Choroid plexus epithelial cell (primary cell): ENCODE results near the gene ITPR2.

Experiments used
- DNase-seq: peaks from one replicate; pipeline ENCODE4 v3.0.0-alpha.2; 2010; ENCODE audit warnings: low read depth
- H3K4me3 ChIP-seq: 2 replicates; pipeline ENCODE4 v1.5.1; 2011; ENCODE audit warnings: low read depth, mild to moderate bottlenecking, control low read depth, low read length, moderate library complexity
- CTCF ChIP-seq: conservative IDR thresholded peaks from 2 replicates; pipeline ENCODE4 v1.5.1; 2011; ENCODE audit warnings: low read depth, mild to moderate bottlenecking, control low read depth, inconsistent platforms, low read length, moderate library complexity

The ITPR2 gene

GRCh38 chr12:26299751-26300150 lies 533.2 kb downstream of the ITPR2 start:
- no peak for DNase-seq
- TF ChIP-seq CTCF: no peak
- no peak overlapping the region for H3K4me3 ChIP-seq

DNA sequence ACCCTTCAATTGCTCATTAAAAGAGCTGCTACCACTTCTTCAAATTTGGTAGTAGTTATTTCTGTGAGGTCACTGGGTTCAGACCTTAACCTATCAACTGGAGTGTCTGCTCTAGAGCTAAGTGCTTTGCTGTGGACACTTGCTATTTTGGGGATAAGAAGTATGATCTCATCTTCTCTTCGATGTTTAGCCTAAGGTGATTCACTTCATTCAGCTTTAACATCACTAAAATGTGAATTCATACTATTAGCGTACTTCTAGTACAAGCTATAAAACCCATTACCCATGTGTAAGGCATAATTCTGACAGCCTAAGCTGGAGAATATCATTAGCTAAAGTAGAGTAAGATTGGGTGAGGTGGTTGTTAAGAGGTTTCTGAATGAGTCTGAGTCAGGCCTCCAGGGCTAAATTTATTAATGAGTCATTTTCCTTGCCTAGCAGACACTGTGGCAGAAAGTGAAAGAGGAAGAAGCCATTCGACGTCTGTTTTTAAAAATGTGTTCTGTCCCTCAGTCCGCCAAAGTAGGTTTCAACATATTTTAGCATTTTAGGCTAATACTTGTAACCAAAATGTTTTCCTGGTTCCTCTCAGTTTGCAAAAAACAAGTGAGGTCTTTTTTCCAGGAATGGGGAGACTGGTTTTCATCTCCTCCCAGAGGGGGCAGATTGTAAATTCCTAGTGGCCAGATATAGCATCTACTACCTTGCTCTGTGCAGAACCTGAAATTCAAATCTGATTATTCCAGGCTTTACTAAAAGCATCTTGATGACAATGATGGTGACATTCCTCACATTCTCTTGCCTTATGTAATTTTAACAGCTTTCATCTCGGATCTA lies 534.0 kb downstream of the ITPR2 start:
- TF ChIP-seq CTCF: peak; percentile 59
- H3K4me3 ChIP-seq: peak overlapping the region; percentile 12
- peak; percentile 83 for DNase-seq

DNA sequence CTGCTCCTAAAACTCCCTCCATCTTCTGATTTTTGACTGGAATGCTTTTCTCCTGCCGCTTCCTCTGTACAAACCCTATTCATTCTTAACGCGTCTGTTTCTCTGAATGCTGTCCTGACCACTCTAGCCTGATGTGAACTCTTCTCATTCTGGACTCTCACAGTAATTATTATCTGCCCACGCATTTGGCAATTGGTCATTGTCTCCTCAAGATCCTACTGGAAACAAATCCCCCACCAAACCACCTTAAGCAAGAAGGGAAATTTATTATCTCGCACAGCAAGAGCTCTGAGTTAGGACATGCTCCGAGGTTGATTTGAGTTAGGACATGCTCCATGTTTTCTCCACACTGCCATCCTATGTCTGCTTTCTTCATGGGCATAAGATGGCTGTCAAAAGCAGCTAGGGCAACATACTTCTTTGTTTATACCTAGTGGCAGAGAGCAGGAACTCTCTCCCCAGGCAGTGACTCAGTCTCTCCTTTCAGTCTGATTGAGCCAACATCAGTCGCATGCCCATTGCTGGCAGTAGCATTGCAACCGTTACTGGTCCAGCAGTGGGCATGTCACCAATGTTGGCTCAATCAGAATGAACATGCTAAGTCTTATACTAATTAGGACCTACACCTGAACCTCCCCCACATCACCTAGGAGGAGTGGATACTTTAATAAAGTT lies 535.5 kb downstream of the ITPR2 start:
- TF ChIP-seq CTCF: no peak
- H3K4me3 ChIP-seq: no peak overlapping the region
- DNase-seq: peak; percentile 65

DNA sequence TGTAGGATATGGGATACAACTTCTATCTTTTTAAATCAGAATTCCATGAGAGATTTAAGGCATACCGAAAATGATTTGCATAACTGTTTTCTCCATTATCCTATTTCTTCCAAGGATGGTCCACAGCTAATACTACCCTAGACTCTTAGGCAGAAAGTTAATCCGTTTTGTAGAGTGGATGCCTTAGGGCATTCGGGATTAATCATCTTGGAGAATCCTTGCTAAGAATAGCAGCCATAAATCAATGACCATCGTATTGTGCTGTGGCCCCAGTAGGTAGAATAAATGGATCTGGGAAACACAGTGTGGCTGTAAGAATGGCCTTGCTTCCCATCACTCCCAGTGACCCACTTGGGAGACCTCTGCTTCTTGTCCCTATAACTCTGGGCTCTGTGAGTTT lies 538.0 kb downstream of the ITPR2 start:
- H3K4me3 ChIP-seq: no peak overlapping the region
- no peak for TF ChIP-seq CTCF
- no peak for DNase-seq

- no peak for TF ChIP-seq CTCF
- H3K4me3 ChIP-seq: no peak overlapping the region
- no peak for DNase-seq
These were observed 539.4 kb downstream of the ITPR2 start for GRCh38 chr12:26293612-26294011.

DNA sequence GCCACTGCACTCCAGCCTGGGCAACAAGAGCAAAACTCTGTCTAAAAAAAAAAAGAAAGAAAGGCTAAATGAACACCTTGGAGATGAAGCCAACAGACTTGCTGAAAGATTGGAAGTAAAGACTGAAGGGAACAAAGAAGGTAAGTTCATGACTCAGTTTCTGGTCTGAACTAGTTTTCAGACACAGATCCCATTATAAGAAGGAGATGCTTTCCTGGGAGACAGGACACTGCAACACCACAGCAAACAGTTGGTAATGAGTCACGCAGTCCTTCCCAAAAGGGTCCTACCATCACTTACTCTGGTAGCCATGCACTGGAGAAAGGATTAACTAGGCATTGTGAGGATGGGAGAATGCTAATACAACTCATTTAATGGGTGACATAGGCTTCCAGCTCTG lies 540.4 kb downstream of the ITPR2 start:
- H3K4me3 ChIP-seq: no peak overlapping the region
- TF ChIP-seq CTCF: no peak
- DNase-seq: no peak
